ENCODE measurements around the gene IMMT. TPM values are rescaled to one million over a fixed set of nuclear protein-coding genes. Genes with fewer than 3 reads are reported as not detected.

The IMMT gene
- polyA plus RNA-seq, 1 donor: 78.9 TPM

DNA sequence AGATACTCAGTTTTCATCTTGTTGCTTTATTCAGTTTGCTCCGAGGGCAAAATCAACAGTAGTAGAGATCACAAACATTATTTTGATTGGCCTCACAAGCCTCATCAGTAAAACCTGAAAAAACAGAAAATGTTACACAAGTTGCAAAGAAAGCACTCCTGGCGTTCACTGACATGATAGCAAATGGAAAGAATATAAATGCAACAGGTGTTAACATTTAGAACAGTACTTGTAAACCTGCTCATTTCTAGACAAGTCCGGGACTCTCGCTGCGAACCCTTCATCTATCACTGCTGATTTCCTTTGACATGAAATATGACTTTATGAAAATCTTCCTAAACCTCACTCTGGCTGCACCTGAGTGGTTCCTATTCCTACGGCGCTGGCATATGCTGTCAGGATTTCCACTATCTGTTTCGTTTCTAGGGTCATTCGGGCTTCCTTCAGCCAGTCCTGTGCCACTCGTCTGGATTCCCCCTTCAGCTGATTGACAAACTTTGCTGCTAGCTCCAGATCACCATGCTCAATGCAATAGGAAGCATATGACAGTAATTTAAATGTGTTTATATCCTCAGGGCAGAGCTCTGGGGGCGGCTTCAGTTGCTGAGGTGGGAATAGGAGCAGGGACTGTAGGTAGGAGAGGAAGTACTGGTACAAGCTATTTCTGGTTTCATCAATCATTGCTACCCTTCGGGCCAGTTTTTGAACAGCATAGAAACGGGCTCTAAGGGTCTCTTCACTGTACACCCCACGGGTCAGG, 51.2 kb downstream of the IMMT start:
- Histone ChIP-seq H3K9me3 (ENCODE audit: control insufficient read depth, low read depth, low read length) (no peaks in the 10 kb centered on the region), H3K4me3 (ENCODE audit: low read length) (no peak overlapping the region), H3K27ac (ENCODE audit: low read length) (no peak overlapping the region), H3K36me3 (ENCODE audit: control insufficient read depth, insufficient read depth, low read length) (peaks cover 75% of the 10 kb centered on the region), H3K4me1 (ENCODE audit: control insufficient read depth, insufficient read depth, low read length) (no peaks in the 10 kb centered on the region), H3K27me3 (ENCODE audit: control insufficient read depth, insufficient read depth, low read length) (no peaks in the 10 kb centered on the region)
- 93% methylated on average over 3 of the region's 14 CpGs for WGBS (ENCODE audit: insufficient coverage, low lambda C conversion rate)
- DNase-seq: no peak

- peaks cover 77% of the 10 kb centered on the region for H3K36me3 ChIP-seq (ENCODE audit: control insufficient read depth, insufficient read depth, low read length)
- WGBS (ENCODE audit: insufficient coverage, low lambda C conversion rate): no CpG with 5 or more reads among the region's 6 CpGs
- no peak overlapping the region for H3K27ac ChIP-seq (ENCODE audit: low read length)
Observed at GRCh38 chr2:86143307-86143706, 52.0 kb downstream of the IMMT start.

GRCh38 chr2:86142436-86143257, 52.6 kb downstream of the IMMT start:
- H3K4me1 ChIP-seq (ENCODE audit: control insufficient read depth, insufficient read depth, low read length): no peaks in the 10 kb centered on the region
- no peak overlapping the region for H3K27ac ChIP-seq (ENCODE audit: low read length)
- peaks cover 77% of the 10 kb centered on the region for H3K36me3 ChIP-seq (ENCODE audit: control insufficient read depth, insufficient read depth, low read length)
- 67% methylated on average over 1 of the region's 3 CpGs for WGBS (ENCODE audit: insufficient coverage, low lambda C conversion rate)
- no peaks in the 10 kb centered on the region for H3K27me3 ChIP-seq (ENCODE audit: control insufficient read depth, insufficient read depth, low read length)
- no peaks in the 10 kb centered on the region for H3K9me3 ChIP-seq (ENCODE audit: control insufficient read depth, low read depth, low read length)
- DNase-seq: no peak
- no peak overlapping the region for H3K4me3 ChIP-seq (ENCODE audit: low read length)

More at GRCh38 chr2:86143307-86143706, 52.0 kb downstream of the IMMT start:
- Histone ChIP-seq H3K9me3 (ENCODE audit: control insufficient read depth, low read depth, low read length) (no peaks in the 10 kb centered on the region), H3K4me1 (ENCODE audit: control insufficient read depth, insufficient read depth, low read length) (no peaks in the 10 kb centered on the region), H3K27me3 (ENCODE audit: control insufficient read depth, insufficient read depth, low read length) (no peaks in the 10 kb centered on the region), H3K4me3 (ENCODE audit: low read length) (no peak overlapping the region)
- no peak for DNase-seq

DNA sequence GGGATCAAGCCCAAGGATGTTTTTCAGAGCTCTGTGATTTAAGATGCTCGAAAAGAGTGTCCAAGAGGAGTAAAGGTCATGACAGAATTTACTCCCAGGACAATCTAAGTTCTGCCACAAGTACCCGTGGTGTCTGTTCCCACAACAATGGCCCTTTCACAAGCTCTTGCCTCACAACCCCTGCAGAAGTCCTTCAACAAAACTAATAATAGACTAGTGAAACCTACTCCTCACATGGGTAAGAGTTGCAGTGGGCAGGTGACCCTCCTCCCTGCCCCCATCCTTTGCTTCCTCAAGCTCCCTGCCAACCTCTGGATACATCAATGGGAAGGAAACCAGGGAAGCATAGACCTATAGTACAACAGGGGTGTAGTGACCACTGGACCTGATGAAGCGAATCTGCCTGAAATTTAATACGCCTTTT, 54.3 kb downstream of the IMMT start:
- WGBS (ENCODE audit: insufficient coverage, low lambda C conversion rate): 100% methylated on average over 1 of the region's 4 CpGs
- Histone ChIP-seq H3K4me3 (ENCODE audit: low read length) (no peak overlapping the region), H3K27ac (ENCODE audit: low read length) (no peak overlapping the region), H3K4me1 (ENCODE audit: control insufficient read depth, insufficient read depth, low read length) (no peaks in the 10 kb centered on the region), H3K9me3 (ENCODE audit: control insufficient read depth, low read depth, low read length) (no peaks in the 10 kb centered on the region), H3K36me3 (ENCODE audit: control insufficient read depth, insufficient read depth, low read length) (peaks cover 80% of the 10 kb centered on the region), H3K27me3 (ENCODE audit: control insufficient read depth, insufficient read depth, low read length) (no peaks in the 10 kb centered on the region)
- DNase-seq: no peak

- no peak for DNase-seq
- Histone ChIP-seq H3K4me3 (ENCODE audit: low read length) (no peak overlapping the region), H3K9me3 (ENCODE audit: control insufficient read depth, low read depth, low read length) (no peaks in the 10 kb centered on the region), H3K27ac (ENCODE audit: low read length) (no peak overlapping the region), H3K36me3 (ENCODE audit: control insufficient read depth, insufficient read depth, low read length) (peaks cover 83% of the 10 kb centered on the region), H3K27me3 (ENCODE audit: control insufficient read depth, insufficient read depth, low read length) (no peaks in the 10 kb centered on the region), H3K4me1 (ENCODE audit: control insufficient read depth, insufficient read depth, low read length) (no peaks in the 10 kb centered on the region)
- WGBS (ENCODE audit: insufficient coverage, low lambda C conversion rate): no CpG with 5 or more reads among the region's 4 CpGs
Observed at GRCh38 chr2:86139981-86140380, 55.3 kb downstream of the IMMT start.

GRCh38 chr2:86138736-86139625, 56.3 kb downstream of the IMMT start:
- H3K4me1 ChIP-seq (ENCODE audit: control insufficient read depth, insufficient read depth, low read length): no peaks in the 10 kb centered on the region
- peaks cover 83% of the 10 kb centered on the region for H3K36me3 ChIP-seq (ENCODE audit: control insufficient read depth, insufficient read depth, low read length)
- DNase-seq: no peak
- no CpG with 5 or more reads among the region's 7 CpGs for whole genome bisulfite sequencing (ENCODE audit: insufficient coverage, low lambda C conversion rate)
- H3K27me3 ChIP-seq (ENCODE audit: control insufficient read depth, insufficient read depth, low read length): no peaks in the 10 kb centered on the region
- no peak overlapping the region for H3K27ac ChIP-seq (ENCODE audit: low read length)
- H3K9me3 ChIP-seq (ENCODE audit: control insufficient read depth, low read depth, low read length): no peaks in the 10 kb centered on the region
- no peak overlapping the region for H3K4me3 ChIP-seq (ENCODE audit: low read length)

DNA sequence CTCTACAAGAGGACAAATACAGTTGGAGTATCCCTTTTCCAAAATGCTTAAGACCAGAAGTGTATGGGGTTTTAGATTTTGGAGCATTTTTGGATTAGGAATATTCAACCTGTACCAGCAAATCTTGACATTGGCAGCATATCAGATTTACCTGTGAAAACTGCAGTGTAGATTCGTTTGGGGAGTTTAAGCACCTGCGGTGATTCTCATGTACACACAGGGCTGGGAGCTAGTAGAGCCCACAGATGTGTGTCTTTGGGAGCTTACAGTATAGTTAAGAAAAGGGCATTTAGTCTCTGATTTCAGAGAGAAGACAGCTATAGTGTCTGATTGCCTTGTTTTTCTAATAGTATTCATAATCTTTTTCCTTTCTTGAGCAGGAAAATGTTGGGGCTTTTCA, 59.1 kb downstream of the IMMT start:
- no CpG with 5 or more reads among the region's 2 CpGs for WGBS (ENCODE audit: insufficient coverage, low lambda C conversion rate)
- no peaks in the 10 kb centered on the region for H3K9me3 ChIP-seq (ENCODE audit: control insufficient read depth, low read depth, low read length)
- DNase-seq: no peak
- peaks cover 95% of the 10 kb centered on the region for H3K36me3 ChIP-seq (ENCODE audit: control insufficient read depth, insufficient read depth, low read length)
- H3K4me1 ChIP-seq (ENCODE audit: control insufficient read depth, insufficient read depth, low read length): no peaks in the 10 kb centered on the region
- no peak overlapping the region for H3K27ac ChIP-seq (ENCODE audit: low read length)
- no peaks in the 10 kb centered on the region for H3K27me3 ChIP-seq (ENCODE audit: control insufficient read depth, insufficient read depth, low read length)
- no peak overlapping the region for H3K4me3 ChIP-seq (ENCODE audit: low read length)

DNA sequence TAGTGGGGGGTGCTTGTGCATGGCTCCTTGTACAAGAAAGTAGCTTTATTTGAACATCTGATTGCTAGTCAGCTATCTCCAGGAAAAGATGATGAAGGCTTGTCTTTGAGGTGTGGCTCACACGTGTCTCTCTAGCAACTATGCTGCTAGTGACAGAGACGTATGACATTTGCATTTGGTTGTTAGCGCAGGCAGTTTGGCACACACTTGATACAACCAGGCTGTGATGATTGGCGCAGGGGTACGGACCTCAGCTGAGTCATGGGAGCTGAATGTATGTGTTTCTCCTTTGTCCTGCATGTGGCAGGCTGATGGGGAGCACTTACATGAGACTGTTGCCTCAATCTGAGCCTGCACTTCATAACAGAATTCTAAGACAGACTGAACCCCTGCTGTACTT, 59.6 kb downstream of the IMMT start:
- Histone ChIP-seq H3K4me1 (ENCODE audit: control insufficient read depth, insufficient read depth, low read length) (no peaks in the 10 kb centered on the region), H3K27me3 (ENCODE audit: control insufficient read depth, insufficient read depth, low read length) (no peaks in the 10 kb centered on the region), H3K9me3 (ENCODE audit: control insufficient read depth, low read depth, low read length) (no peaks in the 10 kb centered on the region), H3K27ac (ENCODE audit: low read length) (no peak overlapping the region), H3K36me3 (ENCODE audit: control insufficient read depth, insufficient read depth, low read length) (peaks cover 95% of the 10 kb centered on the region), H3K4me3 (ENCODE audit: low read length) (no peak overlapping the region)
- no CpG with 5 or more reads among the region's 5 CpGs for WGBS (ENCODE audit: insufficient coverage, low lambda C conversion rate)
- DNase-seq: no peak

GRCh38 chr2:86134709-86135108, 60.6 kb downstream of the IMMT start:
- Histone ChIP-seq H3K4me1 (ENCODE audit: control insufficient read depth, insufficient read depth, low read length) (no peaks in the 10 kb centered on the region), H3K36me3 (ENCODE audit: control insufficient read depth, insufficient read depth, low read length) (peaks cover 99% of the 10 kb centered on the region), H3K27ac (ENCODE audit: low read length) (no peak overlapping the region), H3K9me3 (ENCODE audit: control insufficient read depth, low read depth, low read length) (no peaks in the 10 kb centered on the region), H3K27me3 (ENCODE audit: control insufficient read depth, insufficient read depth, low read length) (no peaks in the 10 kb centered on the region), H3K4me3 (ENCODE audit: low read length) (no peak overlapping the region)
- no CpG with 5 or more reads among the region's 4 CpGs for WGBS (ENCODE audit: insufficient coverage, low lambda C conversion rate)
- no peak for DNase-seq

DNA sequence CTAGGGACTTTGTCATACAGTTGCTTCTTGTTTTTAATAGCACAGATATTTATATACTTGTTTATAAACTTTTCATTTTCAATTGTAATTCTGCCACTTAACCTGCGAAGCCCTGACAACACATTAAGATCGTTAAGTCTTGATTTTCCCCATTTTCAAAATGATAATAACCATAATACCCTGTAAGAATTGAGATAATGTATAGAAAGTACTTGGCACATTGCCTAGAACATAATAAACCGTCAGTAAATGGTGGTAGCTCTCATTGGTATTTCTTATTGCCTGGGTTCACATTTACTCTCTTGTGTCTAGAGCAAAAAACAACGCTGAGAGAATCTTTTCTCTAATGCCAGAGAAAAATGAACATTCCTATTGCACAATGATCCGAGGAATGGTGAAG, 70.6 kb downstream of the IMMT start:
- H3K4me1 ChIP-seq (ENCODE audit: control insufficient read depth, insufficient read depth, low read length): no peaks in the 10 kb centered on the region
- no peaks in the 10 kb centered on the region for H3K27me3 ChIP-seq (ENCODE audit: control insufficient read depth, insufficient read depth, low read length)
- DNase-seq: no peak
- WGBS (ENCODE audit: insufficient coverage, low lambda C conversion rate): 100% methylated on average over 1 of the region's 5 CpGs
- H3K36me3 ChIP-seq (ENCODE audit: control insufficient read depth, insufficient read depth, low read length): peaks cover 82% of the 10 kb centered on the region
- no peaks in the 10 kb centered on the region for H3K9me3 ChIP-seq (ENCODE audit: control insufficient read depth, low read depth, low read length)
- no peak overlapping the region for H3K27ac ChIP-seq (ENCODE audit: low read length)
- no peak overlapping the region for H3K4me3 ChIP-seq (ENCODE audit: low read length)

Measured in large intestine (tissue), 3 donors.